ENCODE data around the gene GLOD5.
A peak's percentile ranks its signal among the peaks of the same experiment; 100 is the strongest.

The GLOD5 gene

GRCh38 chrX:48814722-48815121 lies 53.2 kb downstream of the GLOD5 start:
- ChIA-PET POLR2A (no interaction called here), CTCF (no interaction called here)
- TF ChIP-seq ZNF596 (tag by site-specific recombination; IDR thresholded peaks at IDR 0.05) (no peak), PRDM2 (tag by site-specific recombination; IDR thresholded peaks at IDR 0.05; ENCODE audit: borderline replicate concordance) (no peak), SP3 (tag by site-specific recombination; IDR thresholded peaks at IDR 0.05) (no peak), SP7 (tag by site-specific recombination; IDR thresholded peaks at IDR 0.05) (no peak), OSR2 (tag by site-specific recombination; IDR thresholded peaks at IDR 0.05) (no peak), TRIM28 (IDR thresholded peaks at IDR 0.05; ENCODE audit: borderline replicate concordance, low read length) (no peak), ZNF324 (tag by site-specific recombination; IDR thresholded peaks at IDR 0.05) (no peak), BCL11B (tag by site-specific recombination; IDR thresholded peaks at IDR 0.05; ENCODE audit: low read depth) (no peak), ZNF692 (tag by site-specific recombination; IDR thresholded peaks at IDR 0.05) (no peak), ZBTB8A (tag by site-specific recombination; IDR thresholded peaks at IDR 0.05) (no peak), ZNF560 (tag by site-specific recombination; IDR thresholded peaks at IDR 0.05; ENCODE audit: borderline replicate concordance) (no peak)
- no peak overlapping the region for H3K4me3 ChIP-seq (ENCODE audit: low read depth, low read length)
- no peak overlapping the region for H3K27ac ChIP-seq (ENCODE audit: extremely low read depth, low read depth, low read length)
- peaks cover 3 to 46% of the 10 kb centered on the region in 2 experiments; a peak in 2 of 3 replicates for H3K36me3 ChIP-seq (ENCODE audit: control insufficient read depth in 2 of 2, insufficient read depth in 1 of 2, low read length in 2 of 2)
- H3K9me3 ChIP-seq (ENCODE audit: control insufficient read depth, insufficient read depth, low read depth, low read length) = no peaks in the 10 kb centered on the region
- no peaks in the 10 kb centered on the region for H3K4me1 ChIP-seq (ENCODE audit: control insufficient read depth, insufficient read depth, low read length)

- no peaks in the 10 kb centered on the region for H3K4me1 ChIP-seq (ENCODE audit: control insufficient read depth, insufficient read depth, low read length)
- H3K4me3 ChIP-seq (ENCODE audit: low read depth, low read length) = no peak overlapping the region
- CTCF ChIA-PET = no interaction called here
- H3K36me3 ChIP-seq (ENCODE audit: control insufficient read depth in 2 of 2, insufficient read depth in 1 of 2, low read length in 2 of 2) = peaks cover 0 to 51% of the 10 kb centered on the region in 2 experiments; a peak in 2 of 3 replicates
- POLR2A ChIA-PET = no interaction called here
- H3K9me3 ChIP-seq (ENCODE audit: control insufficient read depth, insufficient read depth, low read depth, low read length) = no peaks in the 10 kb centered on the region
- H3K27ac ChIP-seq (ENCODE audit: extremely low read depth, low read depth, low read length) = no peak overlapping the region
- no peak for TF ChIP-seq ZNF843 (tag by site-specific recombination; IDR thresholded peaks at IDR 0.05)
- peak; percentile 26; the same call in 1 of the 2 replicates for TF ChIP-seq EGR2 (tag by site-specific recombination; IDR thresholded peaks at IDR 0.05; ENCODE audit: low read depth)
- TF ChIP-seq ZFHX2 (tag by site-specific recombination; conservative IDR thresholded peaks at IDR 0.05) = peak; percentile 28; the same call in 1 of the 2 replicates
These were observed 53.7 kb downstream of the GLOD5 start for GRCh38 chrX:48815266-48815665.

GRCh38 chrX:48816014-48816810 lies 54.7 kb downstream of the GLOD5 start:
- Histone ChIP-seq H3K27ac (ENCODE audit: extremely low read depth, low read depth, low read length) (no peak overlapping the region), H3K4me1 (ENCODE audit: control insufficient read depth, insufficient read depth, low read length) (no peaks in the 10 kb centered on the region), H3K4me3 (ENCODE audit: low read depth, low read length) (no peak overlapping the region), H3K9me3 (ENCODE audit: control insufficient read depth, insufficient read depth, low read depth, low read length) (no peaks in the 10 kb centered on the region), H3K36me3 (ENCODE audit: control insufficient read depth in 2 of 2, insufficient read depth in 1 of 2, low read length in 2 of 2) (peaks cover 0 to 56% of the 10 kb centered on the region in 2 experiments; a peak in 1 of 3 replicates)
- POLR2A ChIA-PET = no interaction called here
- CTCF ChIA-PET = no interaction called here
- TF ChIP-seq ZNF16 (tag by site-specific recombination; IDR thresholded peaks at IDR 0.05; ENCODE audit: low read depth) (no peak), PRDM1 (tag by site-specific recombination; IDR thresholded peaks at IDR 0.05) (no peak), RBAK (tag by site-specific recombination; IDR thresholded peaks at IDR 0.05) (no peak), ZNF510 (tag by site-specific recombination; IDR thresholded peaks at IDR 0.05; ENCODE audit: insufficient replicate concordance) (no peak), REPIN1 (tag by site-specific recombination; IDR thresholded peaks at IDR 0.05; ENCODE audit: low read depth) (no peak), EGR2 (tag by site-specific recombination; IDR thresholded peaks at IDR 0.05; ENCODE audit: low read depth) (no peak), ZNF585B (tag by site-specific recombination; IDR thresholded peaks at IDR 0.05) (no peak), ZNF600 (tag by site-specific recombination; IDR thresholded peaks at IDR 0.05) (no peak), ZNF214 (tag by site-specific recombination; IDR thresholded peaks at IDR 0.05; ENCODE audit: borderline replicate concordance) (no peak), ZNF621 (tag by site-specific recombination; IDR thresholded peaks at IDR 0.05) (no peak), ZNF239 (tag by site-specific recombination; IDR thresholded peaks at IDR 0.05) (no peak), IKZF3 (tag by site-specific recombination; IDR thresholded peaks at IDR 0.05) (no peak), SETDB1 (IDR thresholded peaks at IDR 0.05; ENCODE audit: insufficient read length, low read length) (no peak)

Data from HEK293 (cell line).